ENCODE data around the gene DNAJC15. TPM values are rescaled to one million over a fixed set of nuclear protein-coding genes. Genes with fewer than 3 reads are reported as not detected.
"Not testable (repeated sequence)": the region's sequence is repeated elsewhere in the genome, so short reads cannot be mapped to it uniquely, and the experiment has no call there.

DNAJC15 gene
- total RNA-seq, 1 donor from 2014 or later: 27.4 TPM

DNA sequence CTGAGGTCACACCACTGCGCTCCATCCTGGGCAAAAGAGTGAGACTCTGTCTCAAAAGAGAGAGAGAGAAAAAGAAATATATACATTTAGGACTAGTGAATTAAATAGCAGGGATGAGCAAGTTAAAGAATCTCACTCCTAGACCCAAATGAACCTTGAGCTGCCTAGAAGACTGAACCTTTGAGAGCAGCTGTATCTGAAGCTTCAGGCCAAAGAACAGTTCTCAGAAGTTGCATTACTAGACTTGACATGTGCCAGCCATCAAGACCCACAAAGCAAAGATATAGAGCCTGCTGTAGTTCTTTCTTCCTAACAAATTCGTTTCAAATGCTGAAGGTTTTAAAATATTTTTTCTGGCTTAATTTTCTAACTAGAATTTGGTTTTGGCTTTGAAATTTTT, 16.6 kb downstream of the DNAJC15 start:
- Mint-ChIP-seq H3K36me3 (ENCODE audit: insufficient read depth) (peaks cover 17% of the 10 kb centered on the region), H3K4me3 (ENCODE audit: low read depth) (peak overlapping the region; percentile 25), H3K9me3 (ENCODE audit: low read depth) (peaks cover 8% of the 10 kb centered on the region), H3K27me3 (no peaks in the 10 kb centered on the region), H3K27ac (peak overlapping the region; percentile 91), H3K4me1 (ENCODE audit: low read depth) (peaks cover 47% of the 10 kb centered on the region)
- TF ChIP-seq, protein P1, sequence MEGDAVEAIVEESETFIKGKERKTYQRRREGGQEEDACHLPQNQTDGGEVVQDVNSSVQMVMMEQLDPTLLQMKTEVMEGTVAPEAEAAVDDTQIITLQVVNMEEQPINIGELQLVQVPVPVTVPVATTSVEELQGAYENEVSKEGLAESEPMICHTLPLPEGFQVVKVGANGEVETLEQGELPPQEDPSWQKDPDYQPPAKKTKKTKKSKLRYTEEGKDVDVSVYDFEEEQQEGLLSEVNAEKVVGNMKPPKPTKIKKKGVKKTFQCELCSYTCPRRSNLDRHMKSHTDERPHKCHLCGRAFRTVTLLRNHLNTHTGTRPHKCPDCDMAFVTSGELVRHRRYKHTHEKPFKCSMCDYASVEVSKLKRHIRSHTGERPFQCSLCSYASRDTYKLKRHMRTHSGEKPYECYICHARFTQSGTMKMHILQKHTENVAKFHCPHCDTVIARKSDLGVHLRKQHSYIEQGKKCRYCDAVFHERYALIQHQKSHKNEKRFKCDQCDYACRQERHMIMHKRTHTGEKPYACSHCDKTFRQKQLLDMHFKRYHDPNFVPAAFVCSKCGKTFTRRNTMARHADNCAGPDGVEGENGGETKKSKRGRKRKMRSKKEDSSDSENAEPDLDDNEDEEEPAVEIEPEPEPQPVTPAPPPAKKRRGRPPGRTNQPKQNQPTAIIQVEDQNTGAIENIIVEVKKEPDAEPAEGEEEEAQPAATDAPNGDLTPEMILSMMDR (IDR thresholded peaks at IDR 0.05; ENCODE audit: unreplicated experiment): no peak
- no peak for DNase-seq (ENCODE audit: low spot score, unreplicated experiment)

- peak overlapping the region; percentile 29 for H3K4me3 Mint-ChIP-seq (ENCODE audit: low read depth)
- not testable (repeated sequence) for H3K27me3 Mint-ChIP-seq; DNase-seq (ENCODE audit: low spot score, unreplicated experiment)
- peaks cover 49% of the 10 kb centered on the region for H3K4me1 Mint-ChIP-seq (ENCODE audit: low read depth)
- peaks cover 10% of the 10 kb centered on the region for H3K9me3 Mint-ChIP-seq (ENCODE audit: low read depth)
- H3K27ac Mint-ChIP-seq: peak overlapping the region; percentile 91
- peaks cover 18% of the 10 kb centered on the region for H3K36me3 Mint-ChIP-seq (ENCODE audit: insufficient read depth)
Measured at GRCh38 chr13:43040581-43041368, 17.4 kb downstream of the DNAJC15 start.

GRCh38 chr13:43041369-43041921, 18.1 kb downstream of the DNAJC15 start:
- Mint-ChIP-seq H3K4me3 (ENCODE audit: low read depth) (no peak overlapping the region), H3K27me3 (no peaks in the 10 kb centered on the region), H3K4me1 (ENCODE audit: low read depth) (peaks cover 50% of the 10 kb centered on the region), H3K36me3 (ENCODE audit: insufficient read depth) (peaks cover 21% of the 10 kb centered on the region), H3K27ac (peak overlapping the region; percentile 81), H3K9me3 (ENCODE audit: low read depth) (peaks cover 13% of the 10 kb centered on the region)
- TF ChIP-seq, protein P1 (IDR thresholded peaks at IDR 0.05; ENCODE audit: unreplicated experiment): no peak
- DNase-seq (ENCODE audit: low spot score, unreplicated experiment): no peak

DNA sequence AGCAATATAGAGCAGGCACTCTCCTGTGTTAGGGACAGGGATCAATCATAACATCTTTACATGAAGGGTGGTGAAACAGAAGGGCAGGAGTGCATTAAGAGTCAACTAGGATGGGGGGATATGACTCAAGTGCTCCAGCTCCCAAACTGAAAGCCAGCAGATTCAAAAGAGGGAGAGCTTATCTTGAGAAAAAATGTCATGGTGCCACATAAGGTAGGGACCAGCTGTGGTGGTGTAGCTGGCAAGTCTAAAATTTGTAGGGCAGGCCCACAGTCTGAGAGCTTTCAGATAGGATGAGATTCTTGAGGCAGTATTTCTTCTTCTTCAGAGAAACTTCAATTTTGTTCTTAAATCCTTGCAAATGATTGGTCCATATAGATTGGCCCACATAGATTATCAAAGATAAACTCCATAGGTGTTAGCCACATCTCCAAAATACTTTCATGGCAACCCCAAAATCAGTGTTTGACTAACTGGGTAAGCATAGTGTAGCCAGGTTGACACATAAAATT, 19.1 kb downstream of the DNAJC15 start:
- Mint-ChIP-seq H3K4me1 (ENCODE audit: low read depth) (peaks cover 47% of the 10 kb centered on the region), H3K9me3 (ENCODE audit: low read depth) (peaks cover 18% of the 10 kb centered on the region), H3K27me3 (no peaks in the 10 kb centered on the region), H3K36me3 (ENCODE audit: insufficient read depth) (peaks cover 28% of the 10 kb centered on the region), H3K27ac (no peak overlapping the region), H3K4me3 (ENCODE audit: low read depth) (no peak overlapping the region)
- no peak for DNase-seq (ENCODE audit: low spot score, unreplicated experiment)
- TF ChIP-seq, protein P1 (IDR thresholded peaks at IDR 0.05; ENCODE audit: unreplicated experiment): no peak

DNA sequence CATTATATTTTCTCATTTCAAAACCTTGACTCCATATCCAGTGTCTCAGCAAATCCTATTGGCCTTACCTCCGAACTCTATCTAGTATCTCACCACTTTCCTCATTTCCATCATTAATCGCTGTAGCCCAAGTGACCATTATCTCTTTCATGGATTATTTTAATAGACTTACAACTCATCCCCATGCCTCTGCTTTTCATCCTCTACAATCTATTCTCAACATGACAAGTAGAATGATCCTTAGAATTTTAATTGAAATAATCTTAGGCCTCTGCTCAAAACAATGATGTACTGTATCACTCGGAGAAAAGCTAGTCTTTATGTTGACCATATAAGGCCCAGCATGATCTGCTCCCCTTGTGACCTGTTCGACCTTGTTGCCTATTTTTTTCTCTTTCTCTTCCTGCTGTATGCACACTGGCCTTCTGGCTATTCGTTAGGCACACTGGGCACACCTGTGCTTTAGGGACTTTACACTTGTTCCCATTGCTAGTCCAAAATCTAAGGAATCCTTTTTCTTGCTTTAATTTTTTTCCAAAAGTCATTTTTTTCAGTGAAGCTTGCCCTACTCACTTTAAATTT, 21.4 kb downstream of the DNAJC15 start:
- H3K27me3 Mint-ChIP-seq: no peaks in the 10 kb centered on the region
- no peak overlapping the region for H3K27ac Mint-ChIP-seq
- peaks cover 18% of the 10 kb centered on the region for H3K9me3 Mint-ChIP-seq (ENCODE audit: low read depth)
- peaks cover 30% of the 10 kb centered on the region for H3K36me3 Mint-ChIP-seq (ENCODE audit: insufficient read depth)
- H3K4me3 Mint-ChIP-seq (ENCODE audit: low read depth): no peak overlapping the region
- TF ChIP-seq, protein P1 (IDR thresholded peaks at IDR 0.05; ENCODE audit: unreplicated experiment): no peak
- peaks cover 48% of the 10 kb centered on the region for H3K4me1 Mint-ChIP-seq (ENCODE audit: low read depth)
- no peak for DNase-seq (ENCODE audit: low spot score, unreplicated experiment)

DNA sequence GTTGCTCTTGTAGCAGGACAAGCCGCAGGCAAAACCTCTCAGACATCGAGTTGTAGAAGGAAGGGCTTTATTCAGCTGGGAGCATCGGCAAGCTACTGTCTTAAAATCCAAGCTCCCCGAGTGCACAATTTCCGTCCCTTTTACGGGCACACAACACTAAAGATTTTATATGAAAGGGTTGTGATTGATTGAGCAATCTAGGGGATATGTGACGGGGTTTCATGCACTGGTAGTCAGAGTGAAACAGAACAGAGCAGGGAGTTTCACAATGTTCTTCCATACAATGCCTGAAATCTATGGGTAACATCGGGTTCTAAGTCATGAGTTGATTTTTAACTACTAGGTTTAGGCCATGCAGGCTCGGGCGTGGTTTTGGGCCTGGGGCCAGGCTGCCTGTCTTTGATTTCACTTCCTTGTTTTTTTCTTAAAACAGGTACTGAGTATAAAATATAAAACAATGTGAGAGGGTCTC, 22.0 kb downstream of the DNAJC15 start:
- not testable (repeated sequence) for H3K27me3 Mint-ChIP-seq; H3K27ac Mint-ChIP-seq; DNase-seq (ENCODE audit: low spot score, unreplicated experiment); H3K4me3 Mint-ChIP-seq (ENCODE audit: low read depth)
- Mint-ChIP-seq H3K4me1 (ENCODE audit: low read depth) (peaks cover 43% of the 10 kb centered on the region), H3K9me3 (ENCODE audit: low read depth) (peaks cover 18% of the 10 kb centered on the region), H3K36me3 (ENCODE audit: insufficient read depth) (peaks cover 28% of the 10 kb centered on the region)
